RWPE1 (cell line): ENCODE data around the gene SNX32.

Experiments
- CTCF ChIA-PET: fragments of 350-600 bp; sonication (Branson Sonifier 250); formaldehyde crosslinking; extraction: SDS; loops from one replicate; lab custom pipeline; 2021; lab: Yijun Ruan, JAX
- POLR2A ChIA-PET: fragments of 400-600 bp; formaldehyde crosslinking; extraction: SDS; loops from one replicate; lab custom pipeline; 2020; ENCODE audit warnings: antibody characterized with exemption; ENCODE audit not compliant: low non-redundant PET; lab: Yijun Ruan, JAX
- DNase-seq: peaks from one replicate; pipeline ENCODE4 v3.0.0; 2012; ENCODE audit warnings: low spot score
- H3K27ac ChIP-seq: fragments of 450-650 bp; 2 replicates; pipeline ENCODE4 v1.5.1; 2017
- CTCF ChIP-seq: fragments of 450-650 bp; conservative IDR thresholded peaks from 2 replicates; pipeline ENCODE4 v1.5.1; 2017; ENCODE audit warnings: low read depth, mild to moderate bottlenecking

The SNX32 gene

GRCh38 chr11:65792456-65792855 lies 41.3 kb upstream of the SNX32 start:
- POLR2A ChIA-PET = interaction anchor here (1.0 kb wide), 1 partner anchor 14 kb away, joined by 4 read pairs; no protein-coding TSS in a partner anchor
- CTCF ChIA-PET = interaction anchor here (0.7 to 6.0 kb wide), 2 partner anchors 13 to 202 kb away, joined by 5 to 42 read pairs; no protein-coding TSS in a partner anchor
- TF ChIP-seq CTCF = no peak
- DNase-seq = no peak
- peak overlapping the region; percentile 73 for H3K27ac ChIP-seq

GRCh38 chr11:65793144-65793581 lies 40.6 kb upstream of the SNX32 start:
- no peak for TF ChIP-seq CTCF
- POLR2A ChIA-PET = interaction anchor here (1.4 kb wide), 1 partner anchor 13 kb away, joined by 3 read pairs; the partner anchor contains the start of gene AP5B1
- DNase-seq = peak; percentile 89
- peak overlapping the region; percentile 73 for H3K27ac ChIP-seq
- CTCF ChIA-PET = interaction anchor here (0.6 to 6.0 kb wide), 4 partner anchors 14 to 201 kb away, joined by 3 to 42 read pairs (median 5); no protein-coding TSS in a partner anchor

- H3K27ac ChIP-seq = peak overlapping the region; percentile 73
- ChIA-PET CTCF (interaction anchor here (0.5 to 6.0 kb wide), 6 partner anchors 14 to 1066 kb away, joined by 3 to 42 read pairs (median 4); no protein-coding TSS in a partner anchor), POLR2A (interaction anchor here (1.4 kb wide), 1 partner anchor 13 kb away, joined by 3 read pairs; the partner anchor contains the start of gene AP5B1)
- no peak for DNase-seq
- TF ChIP-seq CTCF = no peak
Measured at GRCh38 chr11:65793625-65794400, 40.0 kb upstream of the SNX32 start.

- ChIA-PET POLR2A (interaction anchor here (1.4 kb wide), 1 partner anchor 14 kb away, joined by 3 read pairs; the partner anchor contains the start of gene AP5B1), CTCF (interaction anchor here (1.3 to 1.5 kb wide), 2 partner anchors 15 to 23 kb away, joined by 3 to 9 read pairs; no protein-coding TSS in a partner anchor)
- H3K27ac ChIP-seq = no peak overlapping the region
- DNase-seq = no peak
- TF ChIP-seq CTCF = no peak
Measured at GRCh38 chr11:65794570-65795510, 38.9 kb upstream of the SNX32 start.

GRCh38 chr11:65796726-65797601 lies 36.8 kb upstream of the SNX32 start:
- no peak for DNase-seq
- no peak overlapping the region for H3K27ac ChIP-seq
- no peak for TF ChIP-seq CTCF
- ChIA-PET POLR2A (no interaction called here), CTCF (interaction anchor here (0.5 to 1.8 kb wide), 3 partner anchors 17 to 85 kb away, joined by 3 to 6 read pairs (median 3); no protein-coding TSS in a partner anchor)
